ENCODE results near the gene ENTPD1. TPM values are rescaled to one million over a fixed set of nuclear protein-coding genes. Genes with fewer than 3 reads are reported as not detected.

The ENTPD1 gene
- total and polyA plus RNA-seq, 9 of the 15 experiments (the other 6 are each of a cell fraction or from before 2014, with no cell fraction given): 0.07 to 1.5 (median 0.37) TPM

- TF ChIP-seq, protein P1, sequence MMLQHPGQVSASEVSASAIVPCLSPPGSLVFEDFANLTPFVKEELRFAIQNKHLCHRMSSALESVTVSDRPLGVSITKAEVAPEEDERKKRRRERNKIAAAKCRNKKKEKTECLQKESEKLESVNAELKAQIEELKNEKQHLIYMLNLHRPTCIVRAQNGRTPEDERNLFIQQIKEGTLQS (IDR thresholded peaks at IDR 0.05): peak; percentile 22; the same call in 1 of the 2 replicates
- TF ChIP-seq, protein P1 (CRISPR knock-in tag; conservative IDR thresholded peaks at IDR 0.05): no peak
- TF ChIP-seq NUFIP1 (IDR thresholded peaks at IDR 0.05; ENCODE audit: partially characterized antibody): no peak
Observed at GRCh38 chr10:95790982-95791381, 35.0 kb downstream of the ENTPD1 start (continued).

DNA sequence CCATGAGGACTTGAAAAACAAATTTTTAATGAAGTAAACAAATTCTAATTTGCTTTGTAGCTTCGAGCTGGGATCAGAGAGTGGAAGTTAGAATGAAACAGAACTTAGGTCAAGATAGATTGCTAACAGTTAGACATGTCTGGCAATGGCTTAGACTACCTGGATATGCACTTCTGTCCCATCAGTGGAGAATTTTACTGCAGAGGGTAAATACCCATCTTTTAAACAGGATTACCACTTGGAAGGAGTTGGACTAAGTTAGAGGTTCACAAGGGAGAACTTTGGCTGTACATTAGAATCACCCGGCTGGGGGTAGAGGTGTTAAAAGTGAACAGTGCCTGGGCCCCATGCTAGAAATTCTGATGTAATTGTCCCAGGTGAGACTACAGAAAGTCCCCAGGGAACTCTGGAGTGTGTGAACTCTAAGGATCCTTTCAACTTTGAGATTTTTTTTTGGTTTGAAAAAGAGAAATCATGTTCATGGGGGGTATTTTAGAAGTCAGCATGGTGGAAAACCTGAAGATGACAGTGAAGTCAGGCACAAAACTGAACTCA is 35.5 kb downstream of the ENTPD1 start:
- DNase-seq (ENCODE audit: extremely low read depth in 1 of 4, low spot score in 3 of 4) (no peak), FAIRE-seq (no peak), ATAC-seq (no peak)
- Histone ChIP-seq H4K20me1 (replicated peaks; ENCODE audit: control insufficient read depth, insufficient read depth, low read length) (no peaks in the 10 kb centered on the region), H3K79me2 (ENCODE audit: control insufficient read depth, insufficient read depth, low read length) (no peaks in the 10 kb centered on the region), H3K4me1 (replicated peaks in 1 of 2; ENCODE audit: control insufficient read depth in 2 of 2, insufficient read depth in 2 of 2, low read length in 2 of 2) (no peaks in the 10 kb centered on the region), H3K4me2 (ENCODE audit: insufficient read depth, low read length) (no peak overlapping the region), H3K36me3 (ENCODE audit: control insufficient read depth, insufficient read depth, low read length) (no peaks in the 10 kb centered on the region), H3K9me1 (ENCODE audit: control insufficient read depth, insufficient read depth, low read length) (no peaks in the 10 kb centered on the region), H2AFZ (ENCODE audit: low read depth, low read length) (no peak overlapping the region), H3K9me3 (replicated peaks; ENCODE audit: control insufficient read depth, insufficient read depth, low read depth, low read length) (no peaks in the 10 kb centered on the region), H3K27me3 (ENCODE audit: control insufficient read depth in 2 of 2, insufficient read depth in 2 of 2, low read length in 2 of 2) (no peaks in the 10 kb centered on the region), H3K27ac (ENCODE audit: extremely low read depth, low read depth, low read length) (no peak overlapping the region), H3K9ac (ENCODE audit: insufficient read depth in 1 of 2, low read depth in 2 of 2, low read length in 2 of 2) (no peak overlapping the region), H3K4me3 (no peak overlapping the region)
- ChIA-PET POLR2A (interaction anchor here (1.1 kb wide), 1 partner anchor 15 kb away, joined by 3 read pairs; no protein-coding TSS in a partner anchor), CTCF (ENCODE audit: low intra/inter-chr PET ratio) (no interaction called here)
- no TSS peak for BruUV-seq (replicated peaks)
- in situ Hi-C loops (cut with MboI) (no loop called here), intact Hi-C loops (cut with micrococcal nuclease) (no loop called here)
- 33% methylated on average over 2 of the region's 2 CpGs for WGBS (ENCODE audit: insufficient coverage, low coverage, missing lambda C conversion rate)
- TF ChIP-seq ZNF639 (CRISPR knock-in tag; conservative IDR thresholded peaks at IDR 0.05 in 1 of 2, IDR thresholded peaks at IDR 0.05 in 1 of 2) (no peak), TCF7 (IDR thresholded peaks at IDR 0.05; ENCODE audit: borderline replicate concordance) (no peak), ZNF699 (CRISPR knock-in tag; IDR thresholded peaks at IDR 0.05; ENCODE audit: insufficient replicate concordance) (no peak), ZNF696 (CRISPR knock-in tag; conservative IDR thresholded peaks at IDR 0.05) (no peak), HMG20A (CRISPR knock-in tag; conservative IDR thresholded peaks at IDR 0.05) (no peak), HSF4 (CRISPR knock-in tag; IDR thresholded peaks at IDR 0.05; ENCODE audit: borderline replicate concordance) (no peak), ZBTB49 (CRISPR knock-in tag; IDR thresholded peaks at IDR 0.05; ENCODE audit: borderline replicate concordance) (no peak), NRF1 (conservative IDR thresholded peaks at IDR 0.05 in 1 of 2, IDR thresholded peaks at IDR 0.05 in 1 of 2) (no peak), FOXM1 (IDR thresholded peaks at IDR 0.05; ENCODE audit: low read depth) (no peak), FOXM1 (CRISPR knock-in tag; IDR thresholded peaks at IDR 0.05; ENCODE audit: low read depth) (no peak), ZNF140 (CRISPR knock-in tag; IDR thresholded peaks at IDR 0.05) (no peak), TBP (optimal IDR thresholded peaks at IDR 0.05; ENCODE audit: low read depth, low read length) (no peak)
- TF ChIP-seq, protein P2, sequence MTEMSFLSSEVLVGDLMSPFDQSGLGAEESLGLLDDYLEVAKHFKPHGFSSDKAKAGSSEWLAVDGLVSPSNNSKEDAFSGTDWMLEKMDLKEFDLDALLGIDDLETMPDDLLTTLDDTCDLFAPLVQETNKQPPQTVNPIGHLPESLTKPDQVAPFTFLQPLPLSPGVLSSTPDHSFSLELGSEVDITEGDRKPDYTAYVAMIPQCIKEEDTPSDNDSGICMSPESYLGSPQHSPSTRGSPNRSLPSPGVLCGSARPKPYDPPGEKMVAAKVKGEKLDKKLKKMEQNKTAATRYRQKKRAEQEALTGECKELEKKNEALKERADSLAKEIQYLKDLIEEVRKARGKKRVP (CRISPR knock-in tag; IDR thresholded peaks at IDR 0.05): no peak

All from K562 (cell line).